HG03520 (cell line): ENCODE results near the gene TMA7.

Experiments used
- ATAC-seq: cut with Tn5 transposase; IDR thresholded peaks from one replicate; pipeline ENCODE4 v1.9.1; 2021; ENCODE audit warnings: mild to moderate bottlenecking, moderate library complexity; ENCODE audit not compliant: unreplicated experiment

TMA7 gene

GRCh38 chr3:48486952-48487351 lies 46.9 kb downstream of the TMA7 start:
- ATAC-seq: no peak

- ATAC-seq: no peak
Observed at GRCh38 chr3:48492461-48493202, 52.6 kb downstream of the TMA7 start.

GRCh38 chr3:48493203-48493501 lies 53.1 kb downstream of the TMA7 start:
- ATAC-seq: no peak
